Stimulated activated CD8-positive, alpha-beta memory T cell treated with anti-CD3 and anti-CD28 coated beads, Interleukin-15, amount 100 ng/mL, for 48 hours (primary cell): ENCODE measurements around the gene PHACTR3.

Source experiments
- DNase-seq, 2 donors: peaks; one replicate each; pipeline ENCODE4 v3.0.0-alpha.2; 2020; ENCODE audit warnings: low read depth in 2 of 2

PHACTR3 gene

DNA sequence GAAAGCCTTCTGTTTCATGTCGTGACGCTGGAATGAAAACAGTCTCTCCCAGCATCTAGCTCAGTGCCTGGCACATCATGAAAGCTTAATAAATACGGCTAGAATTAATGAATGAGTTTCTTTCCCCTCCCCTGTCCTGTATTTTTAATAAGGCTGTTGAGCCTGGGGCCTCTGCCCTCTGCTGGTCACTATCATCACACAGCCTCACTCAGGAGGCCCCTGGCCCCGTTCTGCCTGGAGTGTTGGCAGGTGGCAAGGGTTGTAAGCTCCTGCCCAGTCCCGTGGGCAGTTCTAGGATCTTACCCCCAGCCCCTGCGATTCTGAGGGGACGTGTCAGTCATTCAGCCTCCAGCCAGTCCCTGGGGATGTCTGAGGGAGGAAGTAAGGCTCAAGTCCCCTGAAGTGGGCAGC lies 41.4 kb downstream of the PHACTR3 start:
- no peak for DNase-seq

DNA sequence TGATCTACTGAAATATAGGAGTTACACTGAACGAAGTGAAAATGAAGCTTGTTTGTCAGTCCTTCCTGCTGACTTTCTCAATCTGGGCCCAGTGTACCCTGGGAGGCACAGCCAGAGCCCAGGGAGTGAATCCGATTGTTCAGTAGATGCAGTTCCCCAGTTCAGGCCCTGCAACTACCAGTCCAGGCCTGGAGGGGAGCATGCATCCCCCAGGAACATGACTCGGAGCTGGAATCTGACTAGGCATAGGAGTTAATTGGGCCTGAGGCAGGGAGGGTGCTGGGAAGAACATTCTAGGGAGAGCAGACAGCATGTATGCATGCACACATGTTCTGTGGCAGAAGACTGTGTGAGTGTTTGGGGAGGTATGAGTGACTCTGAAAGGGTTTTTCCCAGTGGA lies 42.1 kb downstream of the PHACTR3 start:
- DNase-seq = no peak

DNA sequence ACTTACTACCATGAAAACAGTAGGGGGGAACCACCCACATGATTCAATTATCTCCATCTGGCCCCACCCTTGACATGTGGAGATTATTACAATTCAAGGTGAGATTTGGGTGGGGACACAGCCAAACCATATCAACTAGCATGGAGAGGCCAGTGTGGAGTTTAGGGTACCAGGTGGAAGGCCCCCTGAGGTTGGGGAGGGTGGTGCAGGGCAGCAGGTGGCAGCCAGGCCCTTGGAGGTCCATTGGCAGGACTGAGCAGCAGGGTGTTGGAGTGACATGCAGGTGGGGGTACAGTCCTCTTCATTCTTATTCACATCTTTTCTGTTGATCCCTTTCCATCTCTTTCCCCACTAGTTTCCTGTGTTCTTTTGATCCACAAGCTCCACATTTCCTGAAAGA lies 42.9 kb downstream of the PHACTR3 start:
- no peak for DNase-seq

DNA sequence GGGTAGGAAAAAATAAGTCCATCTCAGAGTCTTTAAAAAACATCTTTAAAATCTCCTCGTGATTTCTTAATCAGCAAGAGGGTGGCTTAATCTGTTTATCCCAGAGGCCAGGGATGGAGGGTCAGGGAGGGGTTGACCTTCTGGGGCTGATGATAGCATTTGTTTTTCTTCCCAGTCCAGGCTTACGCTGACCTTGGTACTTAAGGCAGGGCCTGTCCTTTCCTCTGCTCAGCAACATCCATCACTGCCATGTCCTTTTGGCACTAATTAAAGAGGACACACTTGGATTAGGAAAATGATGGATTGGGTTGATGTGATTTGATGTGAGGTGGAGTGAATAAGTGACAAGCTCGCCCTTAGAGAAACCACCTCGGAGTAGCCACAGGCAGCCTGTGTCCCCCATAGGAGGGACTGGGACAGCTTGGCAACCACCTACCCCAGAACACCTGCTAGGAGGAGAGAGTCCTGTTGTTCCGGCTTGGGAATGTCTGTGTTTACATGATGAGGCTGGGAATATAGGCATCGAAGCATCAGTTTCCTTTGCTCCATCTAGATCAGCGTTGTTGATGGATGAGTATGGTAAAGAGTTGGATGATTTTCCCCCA lies 44.2 kb downstream of the PHACTR3 start:
- DNase-seq = no peak

DNA sequence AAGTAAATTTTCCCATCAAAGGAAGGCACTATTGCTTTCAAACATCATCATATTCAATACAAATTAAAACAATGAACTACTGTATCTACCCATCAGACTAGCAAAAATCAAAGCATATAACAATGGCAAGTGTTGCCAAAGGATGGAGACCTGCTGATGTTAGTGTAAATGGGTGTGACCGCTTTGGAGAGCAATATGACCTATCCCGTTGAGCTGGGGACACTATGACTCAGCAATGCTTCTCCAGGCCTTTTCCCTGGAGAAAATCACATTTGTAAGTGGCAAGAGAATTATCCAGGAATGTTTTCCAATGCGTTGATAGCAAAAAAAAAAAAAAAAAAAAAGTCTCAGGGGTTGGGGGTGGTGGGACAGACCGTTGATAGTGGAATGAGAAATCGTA lies 46.1 kb downstream of the PHACTR3 start:
- DNase-seq = no peak

DNA sequence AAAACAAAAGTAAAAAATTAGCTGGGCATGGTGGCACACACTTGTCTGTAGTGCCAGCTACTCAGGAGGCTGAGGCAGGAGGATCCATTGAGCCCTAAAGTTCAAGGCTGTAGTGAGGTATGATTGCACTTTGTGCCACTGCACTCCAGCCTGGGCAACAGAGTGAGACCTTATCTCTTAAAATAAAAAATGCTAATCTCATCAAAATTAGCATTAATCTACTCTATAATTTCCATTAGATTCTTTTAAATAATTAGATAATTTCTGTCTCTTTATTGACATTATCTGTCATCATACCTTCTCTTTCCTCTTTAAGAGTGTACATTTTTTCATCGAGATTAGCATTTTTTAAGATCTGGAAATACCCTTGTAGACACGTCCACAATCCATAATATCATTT lies 48.0 kb downstream of the PHACTR3 start:
- no peak for DNase-seq

DNA sequence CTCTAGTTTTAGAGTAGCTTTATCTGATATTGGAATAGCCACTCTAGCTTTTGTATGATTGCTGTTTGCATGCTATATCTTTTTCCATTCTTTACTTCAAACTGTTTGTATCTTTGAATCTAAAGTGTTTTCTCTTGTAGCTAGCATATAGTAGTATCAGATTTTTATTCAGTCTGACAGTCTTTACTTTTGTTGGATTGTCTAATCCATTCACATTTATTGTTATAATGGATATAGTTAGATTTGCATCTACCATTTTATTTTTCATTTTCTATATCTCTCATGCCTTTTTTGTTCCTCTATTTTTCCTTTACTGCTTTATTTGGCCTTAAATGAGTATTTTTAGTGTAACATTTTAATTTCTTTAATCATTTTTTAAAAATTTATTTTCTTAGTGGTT lies 52.1 kb downstream of the PHACTR3 start:
- DNase-seq = no peak

DNA sequence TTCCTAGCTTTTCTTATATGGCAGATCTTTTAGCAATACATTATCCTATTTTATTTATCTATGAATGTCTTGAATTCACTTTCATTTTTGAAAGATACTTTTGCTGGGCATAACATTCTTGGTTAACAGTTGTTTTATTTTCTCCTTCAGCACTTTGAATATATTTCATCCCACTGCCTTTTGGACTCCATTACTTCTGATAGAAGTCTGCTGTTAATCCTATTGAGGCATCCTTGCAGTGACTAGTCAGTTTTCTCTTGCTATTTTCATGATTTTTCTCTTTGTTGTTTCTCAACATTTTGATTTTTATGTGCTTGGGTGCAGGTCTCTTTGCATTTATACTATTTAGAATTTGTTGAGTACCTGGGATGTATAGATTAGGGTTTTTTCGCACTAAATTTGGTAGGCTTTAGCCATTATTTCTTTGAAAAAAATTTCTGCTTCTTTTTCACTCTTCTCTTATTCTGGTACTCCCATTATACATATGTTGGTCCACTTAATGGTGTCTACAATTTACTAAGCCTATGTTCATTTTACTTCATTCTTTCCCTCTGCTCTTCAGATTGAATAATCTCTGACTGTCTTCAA lies 53.2 kb downstream of the PHACTR3 start:
- DNase-seq = no peak

DNA sequence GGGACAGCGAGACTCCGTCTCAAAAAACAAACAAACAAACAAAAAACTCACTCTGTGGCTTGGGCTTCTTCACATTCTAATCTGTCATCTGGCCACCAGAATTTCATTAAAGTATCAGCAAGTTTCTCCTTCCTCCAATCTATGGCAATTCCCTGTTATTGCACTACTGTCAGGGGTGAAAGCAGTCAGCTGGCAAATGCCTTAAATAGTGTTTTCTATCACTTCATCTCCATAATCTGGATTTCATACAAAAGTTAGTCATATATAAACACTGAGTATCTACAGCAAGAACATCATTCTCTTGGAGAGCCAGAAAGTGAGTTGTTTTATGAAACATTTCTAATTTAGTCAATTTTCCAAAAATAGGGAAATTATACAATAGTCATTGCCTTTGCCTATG lies 56.1 kb downstream of the PHACTR3 start:
- DNase-seq = no peak

DNA sequence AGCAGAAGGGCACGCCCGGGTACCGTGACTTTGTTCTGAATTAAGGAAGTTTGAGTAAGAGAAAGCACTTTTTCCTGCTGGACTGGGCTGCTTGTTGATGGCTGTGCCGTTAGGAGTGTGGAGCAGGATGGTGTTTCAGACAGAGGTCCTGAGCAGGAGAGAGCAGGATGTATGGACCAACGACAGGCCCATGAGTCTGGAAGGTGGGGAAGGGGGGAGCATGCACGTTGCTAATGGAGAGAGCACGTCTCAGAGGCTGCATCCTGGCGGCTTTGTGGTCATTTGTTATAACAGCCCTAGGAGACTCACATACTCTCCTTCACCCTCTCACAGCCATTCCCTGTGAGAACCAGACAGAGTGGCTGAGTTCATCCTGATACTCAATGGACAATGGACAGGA lies 56.8 kb downstream of the PHACTR3 start:
- no peak for DNase-seq

DNA sequence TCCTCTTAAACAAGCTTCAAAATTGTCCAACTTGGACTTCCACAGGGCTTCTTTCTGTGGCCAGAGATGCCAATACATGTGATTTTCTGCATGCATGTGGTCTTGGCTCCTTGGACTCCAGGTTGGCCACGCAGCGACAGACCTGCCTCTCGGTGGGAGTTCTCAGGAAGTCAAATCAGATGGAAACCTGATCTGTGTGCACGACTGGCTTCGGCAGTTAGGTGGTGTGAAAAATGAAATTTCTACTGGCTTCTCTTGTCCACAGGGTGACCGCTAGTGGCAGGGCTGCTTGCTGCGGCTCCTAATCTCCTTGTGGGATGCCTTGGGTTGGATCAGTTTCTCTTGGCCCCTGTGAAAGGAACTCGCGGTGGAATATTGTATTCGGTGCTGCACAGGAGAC lies 57.3 kb downstream of the PHACTR3 start:
- no peak for DNase-seq

DNA sequence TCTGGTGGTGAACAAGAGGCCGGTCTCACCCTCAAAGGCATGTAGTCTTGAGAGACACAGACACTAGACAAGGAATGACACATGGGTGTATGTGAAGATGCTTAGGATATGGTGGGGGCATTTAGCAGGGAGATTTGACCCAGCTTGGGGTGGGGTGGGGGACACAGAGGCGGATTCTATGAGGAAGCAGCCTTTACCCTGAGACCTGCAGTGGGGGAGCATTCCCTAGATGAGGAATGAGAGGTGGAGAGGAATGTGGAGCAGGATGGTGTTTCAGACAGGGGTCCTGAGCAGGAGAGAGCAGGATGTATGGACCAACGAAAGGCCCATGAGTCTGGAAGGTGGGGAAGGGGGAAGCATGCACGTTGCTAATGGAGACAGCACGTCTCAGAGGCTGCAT lies 57.8 kb downstream of the PHACTR3 start:
- DNase-seq = no peak

DNA sequence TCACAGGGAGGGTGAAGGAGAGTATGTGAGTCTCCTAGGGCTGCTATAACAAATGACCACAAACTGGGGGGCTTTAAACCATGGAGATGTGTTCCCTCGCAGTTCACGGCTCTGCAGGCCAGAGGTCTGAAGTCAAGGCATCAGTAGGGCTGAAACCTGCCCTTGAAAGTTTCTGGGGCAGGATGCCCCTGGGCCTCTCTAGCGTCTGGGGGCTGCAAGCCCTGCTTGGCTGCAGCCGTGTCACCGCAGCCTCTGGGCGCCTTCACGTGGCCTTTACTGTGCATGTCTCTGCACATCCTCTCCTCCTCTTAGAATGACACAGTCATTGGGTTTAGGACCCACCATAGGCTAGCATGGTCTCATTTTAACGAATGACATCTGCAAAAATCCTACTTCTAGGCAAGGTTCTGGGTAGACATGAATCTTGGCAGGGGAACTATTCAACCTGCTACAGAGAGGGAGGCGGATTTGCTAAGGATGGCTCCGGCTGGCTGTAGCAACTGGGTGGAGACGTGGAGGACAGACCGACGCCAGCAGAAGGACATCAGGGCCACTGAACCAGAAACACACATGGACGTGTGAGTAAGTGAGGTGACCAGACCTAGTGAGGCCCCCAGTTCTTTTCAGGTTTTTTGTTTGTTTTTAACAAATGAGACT lies 58.6 kb downstream of the PHACTR3 start:
- no peak for DNase-seq

DNA sequence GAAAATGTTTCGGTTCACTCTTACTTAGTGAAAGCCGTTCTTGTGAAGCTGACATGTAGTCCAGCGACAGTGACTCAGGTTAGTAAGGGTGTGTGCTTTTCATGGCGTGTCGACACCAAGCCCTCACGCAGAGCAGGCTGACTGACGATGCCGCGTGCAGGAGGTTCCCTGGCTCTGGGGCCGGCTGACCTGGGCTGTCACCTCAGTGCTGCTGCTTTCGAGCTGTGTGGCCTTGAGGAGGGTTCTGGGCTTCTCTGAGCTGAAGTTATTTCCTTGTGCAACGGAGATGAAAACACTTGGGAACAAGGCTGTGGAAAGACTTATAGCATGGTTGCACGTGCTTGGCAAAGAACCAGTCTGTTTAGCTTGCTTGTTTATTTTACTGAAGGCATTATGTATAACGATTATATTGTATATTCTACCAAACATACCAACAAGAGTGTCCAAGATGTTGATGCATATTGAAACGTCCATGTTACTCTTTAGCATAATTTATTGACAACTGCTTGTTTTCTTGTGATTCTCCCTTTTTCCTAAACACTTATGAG lies 59.2 kb downstream of the PHACTR3 start:
- no peak for DNase-seq

DNA sequence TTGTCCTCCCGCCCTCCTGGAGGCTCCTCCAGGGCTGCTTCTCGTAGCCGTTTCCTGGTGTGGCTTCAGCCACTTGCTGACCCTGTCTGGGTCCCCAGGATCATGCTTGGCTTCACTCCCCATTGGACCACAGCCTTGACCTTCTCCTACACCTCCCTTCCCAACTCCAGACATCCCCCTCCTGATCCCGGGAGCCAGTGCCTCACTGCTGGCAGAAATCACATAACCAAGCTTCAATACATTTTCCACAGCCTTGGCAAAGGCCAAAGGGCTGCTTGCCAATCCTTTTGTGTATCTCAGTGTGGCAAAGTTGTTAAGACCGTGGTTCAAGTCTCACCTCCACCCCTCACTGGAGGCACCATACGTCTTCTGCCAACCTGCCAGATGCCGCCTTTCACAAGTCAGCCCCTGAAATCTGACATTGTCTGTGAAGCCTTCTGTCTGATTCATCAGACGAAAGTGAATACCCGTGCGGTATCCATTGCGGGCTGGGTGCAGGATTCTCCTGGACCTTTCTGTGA lies 60.1 kb downstream of the PHACTR3 start:
- no peak for DNase-seq

DNA sequence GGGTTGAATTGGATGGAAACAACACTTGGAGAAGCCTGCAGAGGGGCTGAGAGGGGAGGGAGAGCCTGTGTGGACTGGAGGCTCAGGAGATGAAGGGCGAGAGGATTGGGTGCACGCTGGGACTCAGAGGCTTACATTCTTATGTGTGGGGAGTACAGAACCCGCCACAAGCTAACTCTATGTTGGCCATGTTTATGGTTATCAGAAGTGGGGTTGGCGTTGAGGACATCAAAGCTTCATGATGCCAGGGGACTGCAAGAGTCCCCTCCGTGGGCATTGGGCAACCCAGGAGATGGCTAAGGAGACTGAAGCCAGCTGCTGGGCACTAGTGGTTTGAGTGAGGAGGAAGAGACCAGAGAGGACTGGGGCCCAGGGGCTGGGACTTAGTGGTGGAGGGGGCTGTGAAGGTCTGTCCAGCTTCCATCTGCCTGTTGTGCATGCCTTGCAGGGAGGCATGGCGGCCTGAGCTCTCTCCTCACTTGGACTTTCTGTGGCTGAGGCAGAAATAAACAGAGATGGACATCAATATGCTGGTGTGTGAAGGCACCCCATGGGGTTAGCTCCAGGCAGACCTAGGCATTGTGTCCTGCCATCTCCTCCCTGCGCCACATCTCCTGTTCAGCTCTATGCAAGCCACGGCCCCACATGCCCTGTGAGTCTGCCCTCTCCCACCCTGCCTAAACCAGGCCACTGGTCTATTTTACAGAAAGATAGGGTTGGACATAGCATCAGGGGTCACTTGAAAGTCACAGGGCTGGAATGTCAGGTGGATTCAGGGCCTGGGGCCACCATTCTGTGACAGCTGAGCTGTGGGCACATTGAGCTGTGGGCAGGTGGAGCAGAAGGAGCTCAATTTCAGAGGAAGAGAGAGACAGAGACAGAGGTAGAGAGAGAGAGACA lies 61.6 kb downstream of the PHACTR3 start:
- DNase-seq = no peak

DNA sequence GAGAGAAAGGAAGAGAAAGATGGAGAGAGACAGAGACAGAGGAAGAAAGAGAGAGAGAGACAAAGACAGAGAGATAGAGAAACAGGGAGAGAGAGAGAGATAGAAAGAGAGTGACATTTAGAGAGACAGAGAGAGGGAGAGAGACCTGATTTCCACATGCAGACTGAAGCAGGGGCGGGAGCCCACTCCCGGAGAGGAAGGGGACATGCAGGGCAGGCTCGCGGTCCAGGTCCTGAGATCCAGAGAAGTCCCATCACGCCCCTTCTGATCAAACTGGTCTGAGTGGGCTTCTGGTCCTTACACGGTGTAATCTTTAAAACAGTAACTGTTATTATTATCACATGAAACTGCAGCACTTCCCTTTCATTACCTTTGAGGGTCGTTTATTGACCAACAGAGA lies 62.2 kb downstream of the PHACTR3 start:
- no peak for DNase-seq

DNA sequence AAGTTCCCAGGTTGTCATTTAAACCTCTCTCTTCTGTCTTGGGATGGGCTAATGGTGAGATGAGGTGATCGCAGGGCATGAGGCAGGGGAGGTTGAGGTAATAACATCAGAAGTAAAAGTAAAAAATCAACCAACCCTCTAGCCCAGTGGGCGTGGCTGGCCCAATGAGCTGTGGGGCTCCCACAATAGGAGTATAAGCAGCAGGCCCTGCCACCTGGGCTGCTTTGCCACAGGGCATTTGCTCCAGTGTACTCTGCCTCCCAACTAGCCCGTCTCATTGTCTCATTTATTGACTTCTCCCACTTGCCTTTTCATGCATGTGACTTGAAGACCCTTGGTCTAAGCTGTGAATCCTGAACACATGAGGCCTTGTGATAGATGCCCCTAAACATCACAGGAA lies 62.8 kb downstream of the PHACTR3 start:
- DNase-seq = no peak

DNA sequence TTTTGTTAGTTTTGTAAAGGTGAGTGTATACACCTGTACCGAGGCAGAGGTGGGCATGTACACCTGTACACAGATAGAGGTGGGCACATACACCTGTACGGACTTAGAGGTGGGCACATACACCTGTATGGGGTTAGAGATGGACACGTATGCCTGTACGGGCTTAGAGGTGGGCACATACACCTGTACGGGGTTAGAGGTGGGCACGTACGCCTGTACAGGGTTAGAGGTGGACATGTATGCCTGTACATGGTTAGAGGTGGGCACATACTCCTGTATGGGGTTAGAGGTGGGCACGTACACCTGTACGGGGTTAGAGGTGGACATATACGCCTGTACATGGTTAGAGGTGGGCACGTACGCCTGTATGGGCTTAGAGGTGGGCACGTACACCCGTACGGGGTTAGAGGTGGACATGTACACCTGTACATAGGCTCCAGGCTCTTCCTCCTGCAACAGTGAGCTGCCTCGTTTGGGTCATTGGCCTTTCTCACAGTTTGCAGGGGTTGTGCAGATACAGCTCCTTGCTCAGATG lies 63.7 kb downstream of the PHACTR3 start:
- DNase-seq = no peak

DNA sequence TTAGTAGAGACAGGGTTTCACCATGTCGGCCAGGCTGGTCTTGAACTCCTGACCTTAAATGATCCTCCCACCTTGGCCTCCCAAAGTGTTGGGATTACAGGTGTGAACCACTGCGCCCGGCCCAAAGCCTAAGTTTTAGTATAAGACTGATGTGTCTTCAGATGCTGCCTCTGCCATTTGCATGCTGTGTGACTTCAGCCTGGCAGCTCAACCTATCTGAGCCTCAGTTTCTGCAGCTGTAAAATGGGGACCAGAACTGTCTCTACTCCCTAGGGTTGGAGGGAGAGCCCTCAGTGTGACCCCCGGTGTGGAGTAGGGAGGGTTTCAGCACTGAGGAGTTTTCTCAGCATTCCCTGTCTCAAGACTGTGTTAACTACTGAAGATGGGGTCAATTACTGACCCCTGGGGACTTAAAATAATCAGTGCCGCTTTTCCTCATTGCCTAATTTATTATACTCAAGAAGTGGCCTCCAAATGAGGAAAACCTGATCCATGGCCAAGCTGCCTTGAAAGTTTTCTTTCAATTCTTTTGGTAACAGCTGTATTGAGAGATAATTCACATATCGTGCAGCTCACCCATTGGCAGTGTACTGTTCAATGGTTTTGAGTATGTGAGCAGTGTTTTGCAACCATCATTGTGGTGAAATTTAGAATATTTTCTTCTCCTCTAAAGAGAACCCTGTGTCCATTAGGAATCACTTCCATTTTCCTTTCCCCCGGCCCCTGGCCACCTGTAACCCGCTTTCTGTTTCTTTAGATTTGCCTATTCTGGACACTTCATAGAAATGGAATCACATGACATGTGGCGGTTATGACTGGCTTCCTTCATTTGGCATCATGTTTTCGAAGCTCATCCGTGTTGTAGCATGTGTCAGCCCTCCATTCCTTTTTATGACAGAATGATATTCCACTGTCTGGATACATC lies 64.8 kb downstream of the PHACTR3 start:
- no peak for DNase-seq
